GM12872 (cell line): ENCODE data around the gene TMPRSS2.

ENCODE experiments used
- CTCF ChIP-seq: IDR thresholded peaks from 3 replicates; pipeline ENCODE4 v1.5.1; 2011; ENCODE audit warnings: low read depth, mild to moderate bottlenecking, low read length, moderate library complexity; ENCODE audit not compliant: insufficient read depth

TMPRSS2 gene

GRCh38 chr21:41489329-41489728 is 18.6 kb downstream of the TMPRSS2 start:
- no peak for TF ChIP-seq CTCF

GRCh38 chr21:41488080-41488479 is 19.9 kb downstream of the TMPRSS2 start:
- no peak for TF ChIP-seq CTCF

- no peak for TF ChIP-seq CTCF
Observed at GRCh38 chr21:41487082-41487481, 20.9 kb downstream of the TMPRSS2 start.

GRCh38 chr21:41483973-41484372 is 24.0 kb downstream of the TMPRSS2 start:
- TF ChIP-seq CTCF = no peak

GRCh38 chr21:41483415-41483814 is 24.5 kb downstream of the TMPRSS2 start:
- TF ChIP-seq CTCF = no peak

GRCh38 chr21:41482980-41483379 is 25.0 kb downstream of the TMPRSS2 start:
- no peak for TF ChIP-seq CTCF

GRCh38 chr21:41482301-41482700 is 25.7 kb downstream of the TMPRSS2 start:
- no peak for TF ChIP-seq CTCF

GRCh38 chr21:41481191-41481590 is 26.8 kb downstream of the TMPRSS2 start:
- TF ChIP-seq CTCF = no peak
